ENCODE results near the gene KCNJ9. TPM values are rescaled to one million over a fixed set of nuclear protein-coding genes. Genes with fewer than 3 reads are reported as not detected.

KCNJ9 gene
- total and polyA plus RNA-seq, 12 donors: 0.01 to 0.09 (median 0.07) TPM; not detected in 8

GRCh38 chr1:160074865-160075264, 6.5 kb upstream of the KCNJ9 start:
- H3K27ac ChIP-seq: peak overlapping the region in 1 of 10 donors; percentile 78
- H3K36me3 ChIP-seq: no peaks in the 10 kb centered on the region
- no peak for TF ChIP-seq CTCF (IDR thresholded peaks at IDR 0.05)
- no peak overlapping the region for H3K4me3 ChIP-seq
- H3K27me3 ChIP-seq: peaks cover 6 to 50% (median 45%) of the 10 kb centered on the region in 7 donors
- ATAC-seq: no peak
- WGBS, 2 donors: 77 to 79% methylated on average over 4 of the region's 4 CpGs
- intact Hi-C loops (cut with DNase I): no loop called here
- H3K9me3 ChIP-seq: no peaks in the 10 kb centered on the region
- H3K4me1 ChIP-seq: peaks cover 0 to 46% (median 8%) of the 10 kb centered on the region in 9 donors
- no peak for DNase-seq

- no peak for TF ChIP-seq CTCF (IDR thresholded peaks at IDR 0.05)
- H3K36me3 ChIP-seq: no peaks in the 10 kb centered on the region
- H3K4me3 ChIP-seq: no peak overlapping the region
- no peaks in the 10 kb centered on the region for H3K9me3 ChIP-seq
- peaks cover 0 to 37% (median 2%) of the 10 kb centered on the region in 9 donors for H3K4me1 ChIP-seq
- H3K27ac ChIP-seq: peak overlapping the region in 1 of 10 donors; percentile 78
- ATAC-seq: no peak
- H3K27me3 ChIP-seq: peaks cover 6 to 59% (median 50%) of the 10 kb centered on the region in 7 donors
- WGBS, 2 donors: 56 to 59% methylated on average over 2 of the region's 2 CpGs
- no peak for DNase-seq
- intact Hi-C loops (cut with DNase I): no loop called here
Observed at GRCh38 chr1:160075836-160076235, 5.5 kb upstream of the KCNJ9 start.

- intact Hi-C loops (cut with DNase I): no loop called here
- Histone ChIP-seq H3K9me3 (no peaks in the 10 kb centered on the region), H3K36me3 (no peaks in the 10 kb centered on the region), H3K27me3 (peaks cover 6 to 64% (median 50%) of the 10 kb centered on the region in 7 donors), H3K4me3 (no peak overlapping the region), H3K27ac (peak overlapping the region in 1 of 10 donors; percentile 78), H3K4me1 (peaks cover 0 to 38% (median 0%) of the 10 kb centered on the region in 9 donors)
- WGBS, 2 donors: 84 to 85% methylated on average over 3 of the region's 3 CpGs
- ATAC-seq (no peak), DNase-seq (no peak)
- TF ChIP-seq CTCF (IDR thresholded peaks at IDR 0.05): no peak
Observed at GRCh38 chr1:160076295-160076694, 5.0 kb upstream of the KCNJ9 start.

- Histone ChIP-seq H3K27ac (peak overlapping the region in 1 of 10 donors; percentile 78), H3K27me3 (peaks cover 6 to 71% (median 52%) of the 10 kb centered on the region in 7 donors), H3K36me3 (no peaks in the 10 kb centered on the region), H3K4me3 (no peak overlapping the region), H3K9me3 (no peaks in the 10 kb centered on the region), H3K4me1 (peaks cover 0 to 41% (median 0%) of the 10 kb centered on the region in 9 donors)
- intact Hi-C loops (cut with DNase I): no loop called here
- no peak for ATAC-seq
- TF ChIP-seq CTCF (IDR thresholded peaks at IDR 0.05): no peak
- no peak for DNase-seq
Observed at GRCh38 chr1:160077486-160077885, 3.9 kb upstream of the KCNJ9 start.

All from heart right ventricle (tissue), 16 donors.